D721Med (cell line): Measurements from ENCODE around the gene TIGAR.

Source experiments
- DNase-seq: peaks from one replicate; pipeline ENCODE4 v3.0.0; 2011; ENCODE audit warnings: low spot score; ENCODE audit not compliant: insufficient read length
- FAIRE-seq: peaks from 2 replicates; lab custom pipeline; 2011; peaks lifted over from hg19 to GRCh38; lab: Jason Lieb, UNC
- TF ChIP-seq, protein P1 (sequence below): IDR thresholded peaks from 2 replicates; pipeline ENCODE4 v1.5.1; 2012; ENCODE audit warnings: mild to moderate bottlenecking, control low read depth; ENCODE audit not compliant: insufficient read depth; ENCODE audit errors: missing control alignments

Gene TIGAR

DNA sequence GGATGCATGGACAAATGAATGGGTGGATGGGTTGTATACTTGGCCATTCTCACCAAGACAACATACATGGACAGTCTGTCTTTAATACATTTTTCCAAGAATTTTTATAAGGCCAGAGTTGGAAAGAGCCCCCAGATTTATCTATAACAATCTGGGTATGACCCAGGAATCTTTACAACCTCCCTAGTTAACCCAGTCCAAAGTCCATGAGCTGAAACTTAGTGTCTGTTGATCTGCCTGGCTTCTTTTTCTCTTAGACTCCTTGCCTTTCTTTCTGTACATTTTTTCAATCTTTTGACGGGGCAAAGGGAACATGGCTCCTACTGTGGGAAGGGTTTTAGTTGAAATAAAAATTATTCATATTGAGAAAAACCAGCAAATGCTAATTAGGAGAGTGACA lies 57.8 kb downstream of the TIGAR start:
- FAIRE-seq (no peak), DNase-seq (no peak)
- TF ChIP-seq, protein P1, sequence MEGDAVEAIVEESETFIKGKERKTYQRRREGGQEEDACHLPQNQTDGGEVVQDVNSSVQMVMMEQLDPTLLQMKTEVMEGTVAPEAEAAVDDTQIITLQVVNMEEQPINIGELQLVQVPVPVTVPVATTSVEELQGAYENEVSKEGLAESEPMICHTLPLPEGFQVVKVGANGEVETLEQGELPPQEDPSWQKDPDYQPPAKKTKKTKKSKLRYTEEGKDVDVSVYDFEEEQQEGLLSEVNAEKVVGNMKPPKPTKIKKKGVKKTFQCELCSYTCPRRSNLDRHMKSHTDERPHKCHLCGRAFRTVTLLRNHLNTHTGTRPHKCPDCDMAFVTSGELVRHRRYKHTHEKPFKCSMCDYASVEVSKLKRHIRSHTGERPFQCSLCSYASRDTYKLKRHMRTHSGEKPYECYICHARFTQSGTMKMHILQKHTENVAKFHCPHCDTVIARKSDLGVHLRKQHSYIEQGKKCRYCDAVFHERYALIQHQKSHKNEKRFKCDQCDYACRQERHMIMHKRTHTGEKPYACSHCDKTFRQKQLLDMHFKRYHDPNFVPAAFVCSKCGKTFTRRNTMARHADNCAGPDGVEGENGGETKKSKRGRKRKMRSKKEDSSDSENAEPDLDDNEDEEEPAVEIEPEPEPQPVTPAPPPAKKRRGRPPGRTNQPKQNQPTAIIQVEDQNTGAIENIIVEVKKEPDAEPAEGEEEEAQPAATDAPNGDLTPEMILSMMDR, result no peak

DNA sequence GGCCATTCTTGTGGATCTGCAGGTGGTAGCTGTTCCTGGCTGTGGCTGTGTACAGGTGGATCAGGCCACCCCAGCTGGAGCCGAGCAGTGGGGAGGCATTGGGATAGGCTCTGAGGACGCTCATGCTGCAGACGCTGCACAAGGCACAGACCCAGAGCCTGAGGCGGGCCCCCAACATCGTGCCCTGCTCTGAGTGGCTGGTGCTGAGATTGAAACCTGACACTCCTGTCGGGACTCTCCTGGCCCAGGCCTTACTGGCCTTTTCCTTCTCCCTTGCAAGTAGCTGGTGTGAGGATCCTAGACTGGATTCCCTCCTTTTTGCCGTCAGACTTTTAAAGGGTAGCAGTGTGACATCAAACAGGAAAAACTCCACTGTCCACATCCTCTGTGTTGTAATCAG lies 58.4 kb downstream of the TIGAR start, which contains the start of gene FGF23:
Gene FGF23, minus strand, starts transcription at position 308 of the 400 bp plus-strand sequence. Its CDS starts 130 bp downstream, at position 178.
- TF ChIP-seq, protein P1, result no peak
- no peak for DNase-seq
- FAIRE-seq, result no peak

DNA sequence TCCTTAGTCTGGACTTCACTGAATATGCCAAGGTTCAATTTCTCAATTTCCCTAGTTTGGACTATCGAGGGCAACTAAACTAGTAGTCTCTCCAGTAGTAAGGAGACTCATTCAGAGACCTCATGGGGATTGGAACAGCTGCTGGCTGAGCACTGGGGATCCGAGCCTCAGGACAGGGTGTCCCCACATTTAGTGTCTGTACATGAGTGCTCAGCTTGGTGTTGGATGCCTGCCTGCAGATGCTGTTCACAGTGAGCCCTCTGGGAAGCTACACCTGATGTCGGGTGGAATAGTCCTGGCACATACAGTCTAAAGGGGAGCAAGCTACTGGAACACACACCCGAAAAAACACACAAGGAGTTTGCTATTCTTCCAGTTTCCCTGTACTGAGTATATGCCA lies 59.3 kb downstream of the TIGAR start:
- DNase-seq (no peak), FAIRE-seq (no peak)
- TF ChIP-seq, protein P1, result no peak

DNA sequence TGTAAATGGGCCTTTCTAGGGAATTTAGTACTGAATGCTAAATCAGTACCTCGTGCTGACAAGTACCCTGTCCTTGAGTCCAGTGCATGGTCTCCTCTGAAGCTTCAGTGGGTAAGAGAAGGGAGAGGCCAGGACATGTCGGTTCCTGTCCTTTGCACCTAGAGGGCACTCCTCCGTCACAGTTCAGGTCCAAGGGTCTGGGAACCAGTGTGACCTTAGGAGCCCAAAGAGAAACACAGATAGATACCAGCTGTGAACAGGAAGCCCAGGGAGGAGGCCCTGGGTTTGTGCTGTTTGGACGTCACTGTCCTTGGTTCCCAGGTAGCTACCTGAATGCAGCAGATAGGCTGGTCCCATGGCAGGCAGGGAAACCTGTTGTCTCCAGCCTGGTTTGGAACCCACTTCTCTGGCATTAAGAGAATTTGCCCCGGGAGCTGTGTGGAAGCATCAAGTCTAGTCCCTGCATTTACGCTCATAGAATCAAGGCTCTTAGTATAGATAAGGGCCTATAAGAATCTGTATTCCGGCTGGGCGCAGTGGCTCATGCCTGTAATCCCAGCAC lies 62.4 kb downstream of the TIGAR start:
- FAIRE-seq, result no peak

DNA sequence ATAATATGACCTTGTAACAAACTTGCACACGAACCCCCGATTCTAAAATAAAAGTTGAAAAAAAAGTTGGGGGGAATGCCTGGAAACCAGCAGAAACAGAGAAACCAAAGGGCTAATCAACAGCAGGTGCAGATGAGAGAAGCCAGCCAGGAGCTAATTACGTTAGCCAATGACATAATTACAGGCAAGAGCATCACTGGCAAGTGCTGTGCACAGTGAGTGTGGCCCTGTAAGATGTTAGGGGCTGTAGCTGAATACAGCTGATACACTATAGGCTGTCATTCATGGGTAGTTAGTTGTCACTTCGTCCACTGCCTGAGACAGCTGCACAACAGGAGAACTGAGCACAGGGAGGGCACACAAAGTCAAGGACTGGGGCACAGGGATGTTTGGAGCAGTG lies 65.8 kb downstream of the TIGAR start:
- FAIRE-seq, result no peak
- DNase-seq, result no peak
- TF ChIP-seq, protein P1, result no peak

More for the DNA sequence above, 62.4 kb downstream of the TIGAR start:
- TF ChIP-seq, protein P1, result no peak
- DNase-seq, result no peak

DNA sequence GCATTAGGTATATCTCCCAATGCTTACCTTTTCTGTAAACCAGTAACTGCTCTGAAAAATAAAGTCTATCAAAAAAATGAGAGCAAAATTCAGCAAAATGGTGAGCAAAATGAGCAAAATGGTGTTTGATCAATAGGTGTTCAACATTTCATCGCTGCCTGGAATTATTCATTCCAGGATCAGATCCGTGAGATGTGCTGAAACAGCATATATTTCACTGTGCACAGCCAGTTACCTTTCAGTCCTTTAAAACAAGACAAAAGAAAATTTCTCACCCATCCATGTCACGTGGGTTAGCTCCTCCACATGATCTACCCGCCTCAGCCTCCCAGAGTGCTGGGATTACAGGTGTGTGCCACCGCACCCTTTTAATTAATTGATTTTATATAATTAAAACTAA lies 66.6 kb downstream of the TIGAR start:
- DNase-seq (no peak), FAIRE-seq (no peak)

DNA sequence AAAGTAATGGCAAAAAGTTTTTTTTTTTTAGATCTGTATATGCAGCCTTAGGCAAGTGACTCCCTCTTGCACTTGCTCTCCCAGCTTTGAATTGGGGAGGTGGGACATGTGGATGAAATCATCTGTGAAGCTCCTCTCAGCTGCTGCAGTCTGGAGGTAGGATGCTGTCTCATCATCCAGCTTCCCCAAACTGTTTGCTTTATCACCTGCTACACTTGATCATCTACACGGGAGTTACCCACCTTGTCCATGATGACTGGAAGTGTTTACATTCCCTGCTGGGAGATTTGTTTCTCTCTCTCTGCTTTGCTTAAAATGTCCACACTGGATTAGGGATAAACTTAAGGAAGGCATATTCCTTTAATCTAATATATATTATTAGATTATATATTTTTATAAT lies 67.0 kb downstream of the TIGAR start:
- TF ChIP-seq, protein P1, result no peak
- FAIRE-seq (no peak), DNase-seq (no peak)

More for the DNA sequence above, 66.6 kb downstream of the TIGAR start:
- TF ChIP-seq, protein P1, result no peak
